Activated B cell treated with CpG ODN at 0.5 μM for 24 hours (primary cell): ENCODE measurements around the gene NRP2. TPM values are rescaled to one million over a fixed set of nuclear protein-coding genes. Genes with fewer than 3 reads are reported as not detected.

ENCODE experiments used
- ATAC-seq: fragments of 200-7000 bp; cut with Tn5 transposase; one replicate; pipeline ENCODE4 v1.10.0; 2021; ENCODE audit warnings: low read depth, mild to moderate bottlenecking, moderate library complexity
- CTCF ChIA-PET: fragments of 350-600 bp; sonication (Branson Sonifier 250); formaldehyde crosslinking; loops from one replicate; lab custom pipeline; 2021; ENCODE audit warnings: antibody characterized with exemption; lab: Charles Lee
- POLR2A ChIA-PET: fragments of 350-600 bp; sonication (Branson Sonifier 250); formaldehyde crosslinking; loops from one replicate; lab custom pipeline; 2021; ENCODE audit warnings: antibody characterized with exemption; lab: Charles Lee
- DNase-seq: peaks from one replicate; pipeline ENCODE4 v3.0.0; 2022
- H3K27ac Mint-ChIP-seq: one replicate; pipeline ENCODE4 v1.8.0; 2020; ENCODE audit warnings: mixed read lengths
- H3K27me3 Mint-ChIP-seq: one replicate; pipeline ENCODE4 v1.8.0; 2021; ENCODE audit warnings: mixed read lengths
- H3K36me3 Mint-ChIP-seq: one replicate; pipeline ENCODE4 v1.8.0; 2021; ENCODE audit warnings: low read depth, mixed read lengths
- H3K4me1 Mint-ChIP-seq: one replicate; pipeline ENCODE4 v1.8.0; 2021; ENCODE audit warnings: mixed read lengths
- H3K4me3 Mint-ChIP-seq: one replicate; pipeline ENCODE4 v1.8.0; 2020; ENCODE audit warnings: mild to moderate bottlenecking, mixed read lengths
- H3K9me3 Mint-ChIP-seq: one replicate; pipeline ENCODE4 v1.8.0; 2020; ENCODE audit warnings: mixed read lengths
- CTCF ChIP-seq: fragments of 200-600 bp; IDR thresholded peaks from one replicate; pipeline ENCODE4 v1.8.0; 2022; ENCODE audit warnings: antibody characterized with exemption, mild to moderate bottlenecking
- intact Hi-C: fragments of 100-400 bp; cut with micrococcal nuclease; formaldehyde crosslinking; loops from one replicate; pipeline ENCODE4 v1.15.1; 2024
- total RNA-seq: library from RNA; stranded (reverse); gene quantifications from 2 replicates; pipeline ENCODE4 v1.2.3, GENCODE V29; 2022

The NRP2 gene
- total RNA-seq, 1 donor from 2014 or later: 10.2 TPM

GRCh38 chr2:205786976-205787375 is 104.7 kb downstream of the NRP2 start:
- no peaks in the 10 kb centered on the region for H3K9me3 Mint-ChIP-seq
- H3K4me1 Mint-ChIP-seq: no peaks in the 10 kb centered on the region
- H3K36me3 Mint-ChIP-seq: no peaks in the 10 kb centered on the region
- no peak overlapping the region for H3K27ac Mint-ChIP-seq
- no peak overlapping the region for H3K4me3 Mint-ChIP-seq
- POLR2A ChIA-PET: no interaction called here
- no peak for TF ChIP-seq CTCF
- DNase-seq: no peak
- peaks cover 3% of the 10 kb centered on the region for H3K27me3 Mint-ChIP-seq
- CTCF ChIA-PET: no interaction called here
- intact Hi-C loops: no loop called here
- no peak for ATAC-seq

- no peak for ATAC-seq
- DNase-seq: no peak
- Mint-ChIP-seq H3K4me1 (no peaks in the 10 kb centered on the region), H3K27me3 (peaks cover 3% of the 10 kb centered on the region), H3K36me3 (no peaks in the 10 kb centered on the region), H3K9me3 (no peaks in the 10 kb centered on the region), H3K27ac (no peak overlapping the region), H3K4me3 (no peak overlapping the region)
- ChIA-PET CTCF (no interaction called here), POLR2A (no interaction called here)
- intact Hi-C loops: no loop called here
- no peak for TF ChIP-seq CTCF
Observed at GRCh38 chr2:205787761-205788160, 105.5 kb downstream of the NRP2 start.

- CTCF ChIA-PET: no interaction called here
- intact Hi-C loops: no loop called here
- no peak overlapping the region for H3K27ac Mint-ChIP-seq
Observed at GRCh38 chr2:205789906-205790305, 107.6 kb downstream of the NRP2 start.

GRCh38 chr2:205792908-205793307 is 110.6 kb downstream of the NRP2 start:
- ATAC-seq (no peak), DNase-seq (no peak)
- Mint-ChIP-seq H3K27ac (no peak overlapping the region), H3K9me3 (no peaks in the 10 kb centered on the region), H3K4me3 (no peak overlapping the region), H3K27me3 (peaks cover 3% of the 10 kb centered on the region), H3K4me1 (no peaks in the 10 kb centered on the region), H3K36me3 (no peaks in the 10 kb centered on the region)
- CTCF ChIA-PET: no interaction called here
- intact Hi-C loops: no loop called here
- no peak for TF ChIP-seq CTCF
- POLR2A ChIA-PET: no interaction called here

More at GRCh38 chr2:205789906-205790305, 107.6 kb downstream of the NRP2 start:
- Mint-ChIP-seq H3K9me3 (no peaks in the 10 kb centered on the region), H3K27me3 (peaks cover 3% of the 10 kb centered on the region), H3K4me3 (no peak overlapping the region), H3K4me1 (no peaks in the 10 kb centered on the region), H3K36me3 (no peaks in the 10 kb centered on the region)
- no peak for DNase-seq
- POLR2A ChIA-PET: no interaction called here
- no peak for TF ChIP-seq CTCF
- no peak for ATAC-seq

GRCh38 chr2:205796805-205797313 is 114.6 kb downstream of the NRP2 start:
- CTCF ChIA-PET: interaction anchor here (0.9 kb wide), 1 partner anchor 27 kb away, joined by 3 read pairs; no protein-coding TSS in a partner anchor
- Mint-ChIP-seq H3K27me3 (no peaks in the 10 kb centered on the region), H3K4me3 (no peak overlapping the region), H3K9me3 (peaks cover 4% of the 10 kb centered on the region), H3K27ac (no peak overlapping the region), H3K4me1 (no peaks in the 10 kb centered on the region), H3K36me3 (no peaks in the 10 kb centered on the region)
- DNase-seq (no peak), ATAC-seq (no peak)
- no peak for TF ChIP-seq CTCF
- POLR2A ChIA-PET: no interaction called here
- intact Hi-C loops: no loop called here
